HG02642 (cell line): ENCODE measurements around the gene DHX38.
"Not testable (repeated sequence)": the region's sequence is repeated elsewhere in the genome, so short reads cannot be mapped to it uniquely, and the experiment has no call there.

ENCODE experiments used
- ATAC-seq: cut with Tn5 transposase; IDR thresholded peaks from one replicate; pipeline ENCODE4 v1.9.1; 2021; ENCODE audit warnings: mild to moderate bottlenecking; ENCODE audit not compliant: unreplicated experiment, poor library complexity

Gene DHX38

DNA sequence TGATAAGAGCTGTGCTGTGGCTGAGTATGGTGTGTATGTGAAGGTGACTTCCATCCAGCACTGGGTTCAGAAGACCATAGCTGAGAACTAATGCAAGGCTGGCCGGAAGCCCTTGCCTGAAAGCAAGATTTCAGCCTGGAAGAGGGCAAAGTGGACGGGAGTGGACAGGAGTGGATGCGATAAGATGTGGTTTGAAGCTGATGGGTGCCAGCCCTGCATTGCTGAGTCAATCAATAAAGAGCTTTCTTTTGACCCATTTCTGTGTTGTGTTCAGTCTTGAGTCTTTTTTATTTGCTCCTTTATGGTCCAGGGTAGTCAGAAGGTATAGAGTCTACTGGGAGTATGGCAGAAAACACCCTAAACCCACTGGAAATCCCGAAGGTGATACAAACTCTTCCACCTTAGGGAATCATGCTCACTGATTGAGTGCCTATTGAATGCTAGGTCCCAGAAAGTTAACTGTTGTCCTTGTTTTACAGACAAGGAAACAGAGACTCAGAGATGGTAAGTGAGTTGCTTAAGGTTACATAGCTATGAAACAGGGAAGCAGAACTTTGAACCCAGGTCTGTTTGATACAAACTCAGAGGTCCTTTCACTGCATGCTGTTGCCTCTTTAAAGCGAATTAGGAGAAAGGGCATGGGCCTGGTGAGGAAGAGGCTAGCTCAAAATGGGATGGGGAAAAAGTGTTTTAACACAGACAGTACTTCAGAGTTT lies 16.5 kb upstream of the DHX38 start:
- not testable (repeated sequence) for ATAC-seq

GRCh38 chr16:72083778-72084404 lies 9.8 kb upstream of the DHX38 start:
- ATAC-seq: no peak

- no peak for ATAC-seq
These were observed 9.2 kb upstream of the DHX38 start for GRCh38 chr16:72084445-72084844.

- ATAC-seq: no peak
These were observed 8.6 kb upstream of the DHX38 start for GRCh38 chr16:72085002-72085401.

DNA sequence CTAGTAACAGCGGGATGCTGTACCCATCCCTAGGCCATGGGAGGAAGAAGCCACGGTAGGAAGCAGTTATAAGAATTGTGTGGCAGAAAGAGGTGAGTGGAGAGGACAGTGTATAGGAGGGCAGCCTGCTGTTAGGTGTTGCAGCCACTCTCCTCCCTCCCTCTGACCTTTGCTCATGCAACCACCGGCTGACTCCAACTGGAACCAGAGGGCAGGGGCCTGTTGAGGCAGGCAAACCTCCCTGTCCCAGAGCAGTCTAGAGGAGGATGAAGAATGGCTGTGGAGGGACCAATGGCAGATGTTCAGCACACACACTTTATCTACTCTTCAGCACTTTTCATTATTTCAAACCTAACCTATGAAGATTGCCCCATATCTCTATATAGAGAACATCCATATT lies 2.4 kb upstream of the DHX38 start:
- ATAC-seq: no peak

GRCh38 chr16:72092832-72093447 lies 707 bp upstream of the DHX38 start:
- no peak for ATAC-seq

GRCh38 chr16:72094266-72094610 lies 591 bp downstream of the DHX38 start:
- ATAC-seq: no peak

DNA sequence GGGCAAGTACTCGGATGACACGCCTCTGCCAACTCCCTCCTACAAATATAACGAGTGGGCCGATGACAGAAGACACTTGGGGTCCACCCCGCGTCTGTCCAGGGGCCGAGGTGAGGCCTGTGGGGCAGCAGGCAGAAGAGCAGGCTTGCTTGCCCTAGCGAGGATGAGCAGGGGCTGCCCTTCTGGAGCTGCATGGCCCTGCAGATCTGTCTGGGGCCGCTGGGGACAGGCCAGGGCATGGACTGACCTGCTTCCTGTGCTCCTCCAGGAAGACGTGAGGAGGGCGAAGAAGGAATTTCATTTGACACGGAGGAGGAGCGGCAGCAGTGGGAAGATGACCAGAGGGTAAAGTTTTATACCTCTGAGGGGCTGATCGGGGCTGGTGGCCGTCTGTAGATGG lies 5.3 kb downstream of the DHX38 start:
- ATAC-seq: no peak

DNA sequence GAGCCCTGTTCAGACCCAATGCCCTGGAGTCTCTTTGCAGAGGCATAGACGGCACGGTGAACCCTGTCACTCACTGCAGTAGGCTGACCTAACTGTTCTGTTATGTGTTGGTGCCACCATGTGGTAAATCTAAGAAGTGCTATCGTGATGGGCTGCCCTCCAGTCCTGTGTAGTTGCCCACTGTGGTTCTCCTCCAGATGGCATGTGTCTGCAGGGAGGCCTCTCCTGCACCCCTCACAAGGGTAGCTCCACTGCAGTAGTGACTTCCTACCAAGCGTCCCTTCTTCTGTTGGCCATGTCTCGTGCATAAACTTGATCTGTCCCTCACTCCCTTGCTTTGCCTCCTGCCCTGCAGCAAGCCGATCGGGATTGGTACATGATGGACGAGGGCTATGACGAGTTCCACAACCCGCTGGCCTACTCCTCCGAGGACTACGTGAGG lies 5.8 kb downstream of the DHX38 start:
- peak; percentile 85 for ATAC-seq

DNA sequence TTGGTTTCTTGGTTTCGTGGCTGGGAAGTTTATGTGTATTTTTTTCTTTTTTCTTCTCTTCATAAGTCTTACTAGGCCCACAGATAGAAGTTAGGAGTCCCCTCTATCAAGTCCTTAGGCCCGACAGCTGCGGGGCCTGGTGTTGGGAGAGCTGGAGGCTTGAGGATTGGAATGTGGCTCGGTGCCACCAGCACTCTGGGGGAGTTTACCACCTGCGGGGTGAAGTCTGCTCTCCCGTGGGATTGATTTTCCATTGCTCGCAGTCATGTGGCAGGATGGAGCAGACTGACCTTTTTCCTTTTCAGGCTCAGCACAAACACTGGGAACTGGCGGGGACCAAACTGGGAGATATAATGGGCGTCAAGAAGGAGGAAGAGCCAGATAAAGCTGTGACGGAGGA lies 7.5 kb downstream of the DHX38 start:
- no peak for ATAC-seq

- no peak for ATAC-seq
These were observed 11.3 kb downstream of the DHX38 start for GRCh38 chr16:72104905-72105304.

DNA sequence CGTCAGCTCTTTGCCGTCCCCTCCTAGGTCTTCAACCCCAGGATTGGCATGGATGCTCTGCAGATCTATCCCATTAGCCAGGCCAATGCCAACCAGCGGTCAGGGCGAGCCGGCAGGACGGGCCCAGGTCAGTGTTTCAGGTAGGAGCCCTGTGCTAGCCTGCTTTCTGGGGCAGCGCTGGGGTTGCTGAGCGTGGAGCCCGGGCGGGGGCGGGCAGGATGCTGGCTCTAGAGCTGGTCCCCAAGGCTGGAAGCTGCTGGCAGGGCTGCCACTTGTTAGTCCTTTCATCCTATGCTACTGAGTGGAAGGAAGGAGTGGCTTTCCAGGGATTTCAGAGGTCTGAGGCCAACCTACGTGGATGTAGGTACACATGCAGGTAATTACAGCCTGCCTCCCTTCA lies 12.3 kb downstream of the DHX38 start:
- no peak for ATAC-seq

DNA sequence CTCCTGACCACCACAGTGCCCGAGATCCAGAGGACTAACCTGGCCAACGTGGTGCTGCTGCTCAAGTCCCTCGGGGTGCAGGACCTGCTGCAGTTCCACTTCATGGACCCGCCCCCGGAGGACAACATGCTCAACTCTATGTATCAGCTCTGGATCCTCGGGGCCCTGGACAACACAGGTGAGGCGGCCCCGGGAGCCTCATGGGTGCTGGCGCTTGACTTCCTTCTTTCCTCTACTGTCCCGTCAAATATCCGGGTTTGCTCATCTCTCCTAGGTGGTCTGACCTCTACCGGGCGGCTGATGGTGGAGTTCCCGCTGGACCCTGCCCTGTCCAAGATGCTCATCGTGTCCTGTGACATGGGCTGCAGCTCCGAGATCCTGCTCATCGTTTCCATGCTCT lies 13.7 kb downstream of the DHX38 start:
- no peak for ATAC-seq

DNA sequence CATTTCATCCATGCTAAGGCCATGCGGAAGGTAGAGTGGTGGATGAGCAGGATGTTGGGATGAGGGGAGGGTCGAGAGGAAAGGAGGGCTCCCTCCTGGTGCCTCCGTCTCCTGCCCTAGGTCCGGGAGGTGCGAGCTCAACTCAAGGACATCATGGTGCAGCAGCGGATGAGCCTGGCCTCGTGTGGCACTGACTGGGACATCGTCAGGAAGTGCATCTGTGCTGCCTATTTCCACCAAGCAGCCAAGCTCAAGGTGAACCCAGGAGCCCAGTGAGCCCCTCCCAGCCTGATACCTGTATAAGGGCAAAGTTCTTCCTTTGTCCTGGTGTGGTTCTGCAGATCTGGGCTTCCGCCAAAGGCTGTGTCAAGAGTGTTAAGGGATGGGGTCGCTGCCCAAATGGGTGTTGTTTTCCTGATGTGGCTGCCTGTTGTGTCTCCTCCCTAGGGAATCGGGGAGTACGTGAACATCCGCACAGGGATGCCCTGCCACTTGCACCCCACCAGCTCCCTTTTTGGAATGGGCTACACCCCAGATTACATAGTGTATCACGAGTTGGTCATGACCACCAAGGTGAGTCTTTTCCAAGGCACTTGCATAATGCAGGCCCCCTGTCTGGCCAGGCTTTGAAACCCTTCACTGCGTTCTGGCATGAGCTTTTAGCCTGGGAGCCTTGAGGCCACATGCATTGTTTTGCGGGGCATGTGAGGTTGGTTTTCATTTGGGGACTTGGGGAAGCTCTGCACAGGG lies 14.9 kb downstream of the DHX38 start:
- ATAC-seq: no peak

GRCh38 chr16:72109300-72109699 lies 15.7 kb downstream of the DHX38 start:
- no peak for ATAC-seq

GRCh38 chr16:72109966-72110530 lies 16.4 kb downstream of the DHX38 start:
- no peak for ATAC-seq

- ATAC-seq: no peak
These were observed 17.3 kb downstream of the DHX38 start for GRCh38 chr16:72110662-72111615.

DNA sequence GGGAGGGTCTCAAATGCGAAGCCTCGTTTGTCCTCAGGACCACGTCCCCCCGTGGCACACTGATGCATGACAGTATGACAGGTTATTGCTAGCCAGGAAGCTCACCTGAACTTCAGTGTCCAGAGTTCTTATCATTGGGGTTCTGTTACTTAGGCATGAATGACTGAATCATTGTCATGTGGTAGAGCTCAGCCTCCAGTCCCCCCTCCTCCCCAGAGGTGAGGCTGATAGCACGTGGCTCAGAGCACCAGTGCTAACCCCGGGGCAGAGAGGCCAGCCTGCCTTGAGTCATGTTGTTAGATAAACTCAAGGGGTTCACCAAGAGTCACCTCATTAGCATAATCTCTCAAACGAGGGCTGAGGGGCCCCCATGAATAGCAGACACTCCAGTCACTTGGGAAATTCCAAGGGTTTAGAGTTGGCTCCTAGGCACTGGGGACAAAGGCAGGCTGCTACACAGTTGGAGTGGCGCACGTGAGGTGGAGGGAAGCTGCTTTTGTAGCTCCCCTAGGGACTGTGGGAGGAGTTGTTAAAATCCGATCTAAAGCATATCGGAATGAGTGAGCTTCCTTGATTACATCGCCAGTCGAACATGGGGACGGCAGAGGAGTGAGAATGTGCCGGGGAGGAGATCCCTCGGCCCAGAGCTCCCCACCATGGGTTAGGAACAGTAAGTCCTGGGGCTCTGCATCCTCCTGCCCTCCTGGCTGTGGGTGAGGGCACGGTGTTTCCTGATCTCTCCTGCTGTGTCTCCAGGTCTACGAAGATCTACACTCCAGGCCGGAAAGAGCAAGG lies 18.2 kb downstream of the DHX38 start:
- no peak for ATAC-seq

GRCh38 chr16:72112452-72112792 lies 18.8 kb downstream of the DHX38 start:
- no peak for ATAC-seq
